GM21723 (cell line): ENCODE results near the gene PRAMEF11.
"Not testable (repeated sequence)": the region's sequence is repeated elsewhere in the genome, so short reads cannot be mapped to it uniquely, and the experiment has no call there.

Source experiments
- ATAC-seq: cut with Tn5 transposase; IDR thresholded peaks from one replicate; pipeline ENCODE4 v1.9.1; 2021; ENCODE audit warnings: mild to moderate bottlenecking, moderate library complexity; ENCODE audit not compliant: unreplicated experiment

The PRAMEF11 gene

DNA sequence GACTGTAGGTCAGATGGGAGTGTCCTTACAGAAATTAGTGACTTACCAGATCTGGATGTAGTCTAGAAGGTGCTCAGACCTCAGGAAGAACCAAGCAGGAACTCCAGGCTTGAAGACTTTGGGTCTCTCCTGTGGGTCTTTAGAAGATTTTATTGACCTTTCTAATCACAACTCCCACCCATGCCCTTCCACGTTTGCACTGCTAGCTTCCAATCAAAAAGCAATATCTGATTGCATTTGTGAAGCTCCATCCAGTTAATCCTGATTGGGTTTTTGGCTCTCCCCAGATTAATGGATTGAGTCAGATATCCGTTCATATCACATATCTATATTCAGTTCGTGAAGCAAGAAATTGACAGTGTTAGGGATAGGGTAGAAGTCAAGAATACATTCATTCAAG is at the start of gene PRAMEF11:
PRAMEF11 (minus strand) TSS at position 101 of the 400 bp plus-strand sequence. CDS start 2,621 bp downstream, outside the sequence.
- not testable (repeated sequence) for ATAC-seq

- ATAC-seq = not testable (repeated sequence)
Observed at GRCh38 chr1:12878453-12878852, 47.2 kb upstream of the PRAMEF11 start.

DNA sequence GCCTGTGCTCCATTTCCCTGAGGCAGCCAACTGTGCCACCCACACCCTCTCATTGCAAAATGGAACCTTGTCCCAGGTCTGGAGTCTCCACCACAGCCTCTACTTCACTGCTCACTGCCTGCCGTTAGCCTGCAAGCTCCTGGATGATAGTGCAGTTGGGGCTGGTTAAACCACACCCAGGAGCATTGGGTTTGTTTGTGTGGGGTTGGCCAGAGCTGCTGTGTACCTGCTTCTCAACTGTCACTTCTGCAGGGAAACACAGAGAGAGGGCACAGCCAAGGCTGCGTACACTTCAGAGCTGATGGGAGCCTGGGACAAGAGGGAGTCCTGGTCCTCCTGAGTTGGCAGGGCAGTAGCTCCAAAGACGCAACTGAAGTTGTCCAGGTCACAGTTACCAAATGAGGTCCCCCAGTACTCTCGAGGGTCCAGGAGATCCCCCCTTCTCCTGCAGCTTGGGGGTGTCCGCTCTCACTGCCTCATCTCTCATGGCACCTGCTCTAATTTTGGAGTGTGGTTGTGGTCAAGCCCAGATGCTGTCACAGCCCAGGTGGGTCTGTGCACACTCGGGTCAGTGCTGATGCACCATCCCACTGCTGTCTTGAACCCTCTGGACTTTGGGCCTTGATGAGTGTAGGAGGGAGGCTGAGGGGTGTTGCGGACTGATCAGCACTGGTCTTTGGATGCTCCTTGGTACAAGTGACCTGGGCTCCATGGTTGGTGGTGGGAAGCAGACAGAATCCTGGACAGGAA is 32.1 kb upstream of the PRAMEF11 start:
- ATAC-seq = not testable (repeated sequence)

GRCh38 chr1:12856786-12857185 is 25.6 kb upstream of the PRAMEF11 start, which contains the start of gene PRAMEF2:
Gene PRAMEF2 (plus strand): TSS chr1:12857086. CDS start chr1:12859010, 1,924 bp downstream.
- not testable (repeated sequence) for ATAC-seq

DNA sequence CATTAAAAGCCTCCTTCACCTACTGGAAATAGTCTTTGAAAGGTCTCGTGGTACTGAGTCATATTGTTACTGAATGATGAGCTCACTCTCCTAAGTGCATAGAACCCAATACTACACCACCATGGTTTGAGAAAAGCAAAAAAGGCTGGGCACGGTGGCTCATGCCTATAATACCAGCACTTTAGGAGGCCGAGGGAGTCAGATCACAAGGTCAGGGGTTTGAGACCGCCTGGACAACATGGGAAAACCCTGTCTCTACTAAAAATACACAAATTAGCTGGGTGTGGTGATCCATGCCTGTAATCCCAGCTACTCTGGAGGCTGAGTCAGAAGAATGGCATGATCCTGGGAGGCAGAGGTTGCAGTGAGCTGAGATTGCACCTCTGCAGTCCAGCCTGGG is 20.6 kb upstream of the PRAMEF11 start:
- ATAC-seq = no peak

DNA sequence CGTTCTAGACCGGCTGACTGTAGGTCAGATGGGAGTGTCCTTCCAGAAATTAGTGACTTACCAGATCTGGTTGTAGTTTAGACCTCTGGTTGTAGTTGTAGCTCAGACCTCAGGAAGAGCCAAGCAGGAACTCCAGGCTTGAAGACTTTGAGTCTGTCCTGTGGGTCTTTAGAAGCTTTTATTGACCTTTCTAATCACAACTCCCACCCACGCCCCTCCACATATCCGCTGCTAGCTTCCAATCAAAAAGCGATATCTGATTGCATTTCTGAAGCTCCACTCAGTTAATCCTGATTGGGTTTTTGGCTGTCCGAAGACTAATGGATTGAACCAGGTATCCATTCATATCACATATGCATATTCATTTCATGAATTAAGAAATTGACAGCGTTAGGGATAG is 17.4 kb upstream of the PRAMEF11 start, which contains the start of gene HNRNPCL1:
HNRNPCL1 (minus strand) TSS at position 101 of the 400 bp plus-strand sequence. CDS start 431 bp downstream, outside the sequence.
- ATAC-seq = not testable (repeated sequence)

DNA sequence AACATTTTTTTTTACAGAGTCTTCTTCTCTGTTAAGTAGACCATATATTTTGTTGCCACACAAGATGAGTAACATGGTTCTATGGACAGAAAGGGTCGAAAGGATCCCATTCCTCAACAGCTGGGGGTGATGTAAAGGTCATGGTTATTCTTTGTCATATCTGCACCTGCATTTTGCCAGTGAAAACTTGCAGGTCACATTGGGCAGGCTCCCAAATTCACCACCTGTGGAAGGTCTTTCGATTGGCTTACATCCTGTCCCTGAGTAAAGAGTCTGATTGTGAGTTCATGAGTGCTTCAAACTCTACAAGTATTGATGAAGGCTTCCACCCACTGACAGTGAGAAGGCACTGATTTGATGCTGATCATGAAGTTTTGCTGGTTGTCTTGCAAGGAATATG is 2.0 kb upstream of the PRAMEF11 start:
- ATAC-seq = not testable (repeated sequence)

GRCh38 chr1:12819061-12819460 is 12.1 kb downstream of the PRAMEF11 start:
- ATAC-seq = not testable (repeated sequence)

- no peak for ATAC-seq
Observed at GRCh38 chr1:12811409-12811784, 19.8 kb downstream of the PRAMEF11 start.

GRCh38 chr1:12810691-12811408 is 20.4 kb downstream of the PRAMEF11 start:
- ATAC-seq = no peak

GRCh38 chr1:12809933-12810332 is 21.3 kb downstream of the PRAMEF11 start:
- ATAC-seq = no peak

GRCh38 chr1:12799730-12800129 is 31.5 kb downstream of the PRAMEF11 start:
- ATAC-seq = no peak

DNA sequence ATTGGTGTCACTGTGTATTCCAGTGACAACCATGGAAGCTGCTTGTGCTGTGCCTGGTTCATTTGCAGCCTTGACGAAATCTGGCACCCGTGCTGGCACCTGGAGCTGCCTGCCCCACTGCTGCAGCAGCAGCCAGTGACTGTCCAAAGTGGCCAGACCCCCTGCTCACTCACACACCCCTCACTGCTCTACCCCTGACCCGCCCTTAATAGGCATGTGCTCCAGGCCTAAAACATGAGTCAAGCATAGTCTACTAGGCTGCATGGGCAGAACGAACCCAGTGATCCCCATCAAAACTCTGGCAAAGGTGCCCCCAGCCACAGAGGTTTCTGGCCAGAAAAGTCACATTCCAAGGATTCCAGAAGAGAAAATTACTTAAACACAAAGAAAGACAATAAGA is 32.3 kb downstream of the PRAMEF11 start:
- ATAC-seq = no peak

GRCh38 chr1:12791097-12791496 is 40.1 kb downstream of the PRAMEF11 start, which contains the start of gene PRAMEF1:
Gene PRAMEF1 (plus strand): TSS chr1:12791397. CDS start chr1:12793228, 1,831 bp downstream.
- ATAC-seq = not testable (repeated sequence)

DNA sequence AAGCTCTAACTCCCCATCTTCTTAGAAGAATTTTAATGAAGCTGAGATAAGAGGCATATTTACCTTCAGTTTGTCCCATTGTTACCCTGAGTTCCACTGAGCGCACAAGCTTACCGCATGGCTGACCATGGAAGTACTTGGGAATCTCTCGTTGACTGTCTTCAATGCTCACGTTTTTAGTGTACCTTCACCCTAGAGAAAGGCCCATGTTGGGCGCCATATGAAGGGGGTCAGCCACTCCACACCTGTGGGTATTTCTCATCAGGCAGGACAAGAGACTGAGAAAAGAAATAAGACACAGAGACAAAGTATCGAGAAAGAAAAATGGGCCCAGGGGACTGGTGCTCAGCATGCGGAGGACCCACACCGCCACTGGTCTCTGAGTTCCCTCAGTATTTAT is 46.5 kb downstream of the PRAMEF11 start:
- not testable (repeated sequence) for ATAC-seq

DNA sequence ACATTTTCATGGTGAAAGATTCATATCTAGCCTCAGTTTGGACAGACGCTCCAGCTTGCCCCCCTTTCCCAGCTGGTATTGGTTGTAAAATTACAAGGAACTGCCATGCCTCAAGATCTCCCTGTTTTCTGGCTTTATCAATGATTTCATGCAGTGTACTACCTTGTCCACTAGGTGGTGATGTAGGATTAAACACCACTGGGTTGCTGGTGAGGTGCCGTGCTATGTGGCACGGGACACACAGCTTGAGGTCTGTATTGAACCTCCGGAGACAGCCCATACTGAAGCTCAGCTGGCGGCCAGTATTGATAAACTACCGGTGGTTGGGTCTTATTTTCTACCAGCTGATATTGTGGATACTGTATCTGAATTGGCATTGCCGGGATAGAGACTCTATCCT is 47.4 kb downstream of the PRAMEF11 start:
- not testable (repeated sequence) for ATAC-seq

DNA sequence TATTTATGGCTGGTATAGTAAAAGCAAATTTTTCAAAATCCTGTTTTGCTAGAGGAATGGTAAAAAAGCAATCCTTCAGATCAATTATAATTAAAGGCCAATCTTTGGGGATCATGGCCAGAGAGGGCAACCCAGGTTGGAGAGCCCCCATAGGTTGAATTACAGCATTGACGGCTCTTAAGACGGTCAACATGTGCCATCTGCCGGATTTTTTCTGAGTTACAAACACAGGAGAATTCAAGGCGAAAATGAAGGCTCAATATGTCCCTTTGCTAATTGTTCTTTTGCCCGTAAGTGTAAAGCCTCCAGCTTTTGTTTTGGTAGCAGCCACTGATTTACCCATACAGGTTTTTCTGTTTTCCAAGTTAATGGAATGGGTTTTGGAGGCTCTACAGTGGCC is 49.7 kb downstream of the PRAMEF11 start:
- ATAC-seq = not testable (repeated sequence)

DNA sequence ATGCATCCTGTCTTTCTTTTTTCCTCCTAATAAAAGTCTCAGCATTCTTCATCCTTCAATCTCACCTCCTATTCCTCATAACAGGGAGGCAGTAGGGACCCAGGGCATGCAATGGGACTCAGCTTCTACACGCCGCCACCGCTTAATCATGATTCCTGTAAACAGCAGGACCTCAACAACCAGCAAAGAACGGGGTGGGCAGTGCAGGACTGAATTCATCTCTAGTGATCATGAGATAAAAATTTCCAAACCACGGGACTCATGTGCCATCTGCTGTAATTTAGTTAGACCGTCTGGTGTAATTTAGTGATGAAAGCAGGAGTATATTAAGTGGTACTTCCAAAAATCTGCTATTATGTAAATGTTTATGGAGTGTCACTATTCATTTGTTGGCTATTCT is 52.3 kb downstream of the PRAMEF11 start:
- no peak for ATAC-seq

DNA sequence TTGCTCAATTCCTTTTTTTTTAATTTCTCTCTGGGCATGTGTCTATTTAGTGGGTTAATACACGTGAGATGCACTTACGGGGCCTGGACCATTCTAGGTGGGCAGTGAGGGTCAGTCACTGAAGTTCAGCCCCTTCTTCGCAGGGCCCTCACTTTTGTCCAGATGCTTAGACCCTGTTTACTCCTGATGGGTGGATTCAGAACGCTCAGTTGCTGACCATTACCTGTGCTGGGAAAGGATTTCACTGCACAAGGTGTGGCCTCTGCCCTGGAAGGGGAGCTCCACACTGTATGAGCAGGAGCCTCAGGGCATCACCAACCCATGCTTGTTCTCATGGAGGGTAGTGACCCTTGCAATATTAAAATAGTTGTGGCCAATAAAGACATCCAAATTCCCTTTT is 53.1 kb downstream of the PRAMEF11 start:
- ATAC-seq = no peak

DNA sequence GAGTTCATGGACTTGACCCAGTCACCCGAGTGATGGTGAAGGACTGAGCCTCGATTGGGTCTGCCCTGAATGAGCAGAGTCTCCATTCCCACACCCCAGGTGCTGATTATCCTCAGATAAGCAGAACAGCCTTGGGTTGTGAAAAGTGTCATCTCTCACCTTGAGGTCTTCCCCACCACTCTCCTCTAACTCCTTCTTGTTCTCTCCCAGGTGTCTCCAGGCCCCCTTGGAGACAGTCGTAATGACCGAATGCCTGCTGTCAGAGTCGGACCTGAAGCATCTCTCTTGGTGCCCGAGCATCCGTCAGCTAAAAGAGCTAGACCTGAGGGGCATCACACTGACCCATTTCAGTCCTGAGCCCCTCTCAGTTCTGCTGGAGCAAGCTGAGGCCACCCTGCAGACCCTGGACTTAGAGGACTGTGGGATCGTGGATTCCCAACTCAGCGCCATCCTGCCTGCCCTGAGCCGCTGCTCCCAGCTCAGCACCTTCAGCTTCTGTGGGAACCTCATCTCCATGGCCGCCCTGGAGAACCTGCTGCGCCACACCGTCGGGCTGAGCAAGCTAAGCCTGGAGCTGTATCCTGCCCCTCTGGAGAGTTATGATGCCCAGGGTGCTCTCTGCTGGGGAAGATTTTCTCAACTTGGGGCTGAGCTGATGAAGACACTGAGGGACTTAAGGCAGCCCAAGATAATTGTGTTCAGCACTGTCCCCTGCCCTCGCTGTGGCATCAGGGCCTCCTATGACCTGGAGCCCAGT is 54.2 kb downstream of the PRAMEF11 start:
- ATAC-seq = no peak

GRCh38 chr1:12775443-12775842 is 55.8 kb downstream of the PRAMEF11 start:
- no peak for ATAC-seq
